Measurements from ENCODE around the gene TFEB. TPM values are rescaled to one million over a fixed set of nuclear protein-coding genes. Genes with fewer than 3 reads are reported as not detected.

The TFEB gene
- polyA plus RNA-seq, 1 donor (not counting 4 experiments of a cell fraction or from before 2014, with no cell fraction given): 4.3 TPM

GRCh38 chr6:41728073-41728936 lies 7.1 kb downstream of the TFEB start:
- no peak overlapping the region for H3K27ac ChIP-seq (ENCODE audit: control insufficient read depth, insufficient read depth, low read length)
- no peak overlapping the region for H3K4me3 ChIP-seq (ENCODE audit: control insufficient read depth in 2 of 3, extremely low read depth in 1 of 3, insufficient read depth in 2 of 3, low read depth in 1 of 3, low read length in 3 of 3)
- no peak overlapping the region for H2AFZ ChIP-seq (ENCODE audit: control insufficient read depth, low read length)
- H3K27me3 ChIP-seq (ENCODE audit: control insufficient read depth, extremely low read depth, insufficient read depth, low read length): no peaks in the 10 kb centered on the region
- FAIRE-seq: no peak
- H4K20me1 ChIP-seq (ENCODE audit: control insufficient read depth, extremely low read depth, insufficient read depth, low read length): no peaks in the 10 kb centered on the region
- H3K4me2 ChIP-seq (ENCODE audit: control insufficient read depth, extremely low read depth, insufficient read depth, low read depth, low read length): no peak overlapping the region
- H3K9me1 ChIP-seq (ENCODE audit: control insufficient read depth, extremely low read depth, insufficient read depth, low read length): no peaks in the 10 kb centered on the region
- H3K9ac ChIP-seq (ENCODE audit: control insufficient read depth, extremely low read depth, insufficient read depth, low read length): no peak overlapping the region
- peaks cover 31% of the 10 kb centered on the region for H3K4me1 ChIP-seq (ENCODE audit: control insufficient read depth, extremely low read depth, insufficient read depth, low read length)
- dilution Hi-C loops (cut with MboI; ENCODE audit: extremely low pct_ligation_motif_present, low sequenced_read_pairs): no loop called here
- H3K36me3 ChIP-seq (ENCODE audit: control insufficient read depth in 2 of 2, extremely low read depth in 1 of 2, insufficient read depth in 2 of 2, low read length in 2 of 2): no peaks in the 10 kb centered on the region
- no peak for TF ChIP-seq EZH2 (IDR thresholded peaks at IDR 0.05; ENCODE audit: low read length)
- TF ChIP-seq CTCF (optimal IDR thresholded peaks at IDR 0.05 in 1 of 3, IDR thresholded peaks at IDR 0.05 in 1 of 3, conservative IDR thresholded peaks at IDR 0.05 in 1 of 3; ENCODE audit: extremely low read depth in 1 of 3, insufficient read depth in 2 of 3, low read length in 3 of 3): no peak
- no peaks in the 10 kb centered on the region for H3K9me3 ChIP-seq (ENCODE audit: control insufficient read depth, low read depth, low read length)
- no peaks in the 10 kb centered on the region for H3K79me2 ChIP-seq (ENCODE audit: control insufficient read depth, insufficient read depth, low read length)
- DNase-seq (ENCODE audit: low read depth, low spot score): no peak

GRCh38 chr6:41727705-41728072 lies 7.7 kb downstream of the TFEB start:
- H3K79me2 ChIP-seq (ENCODE audit: control insufficient read depth, insufficient read depth, low read length): no peaks in the 10 kb centered on the region
- no peak for DNase-seq (ENCODE audit: low read depth, low spot score)
- no peak overlapping the region for H3K9ac ChIP-seq (ENCODE audit: control insufficient read depth, extremely low read depth, insufficient read depth, low read length)
- no peak overlapping the region for H2AFZ ChIP-seq (ENCODE audit: control insufficient read depth, low read length)
- no peaks in the 10 kb centered on the region for H3K36me3 ChIP-seq (ENCODE audit: control insufficient read depth in 2 of 2, extremely low read depth in 1 of 2, insufficient read depth in 2 of 2, low read length in 2 of 2)
- dilution Hi-C loops (cut with MboI; ENCODE audit: extremely low pct_ligation_motif_present, low sequenced_read_pairs): no loop called here
- H3K27me3 ChIP-seq (ENCODE audit: control insufficient read depth, extremely low read depth, insufficient read depth, low read length): no peaks in the 10 kb centered on the region
- no peak overlapping the region for H3K4me3 ChIP-seq (ENCODE audit: control insufficient read depth in 2 of 3, extremely low read depth in 1 of 3, insufficient read depth in 2 of 3, low read depth in 1 of 3, low read length in 3 of 3)
- peaks cover 31% of the 10 kb centered on the region for H3K4me1 ChIP-seq (ENCODE audit: control insufficient read depth, extremely low read depth, insufficient read depth, low read length)
- H4K20me1 ChIP-seq (ENCODE audit: control insufficient read depth, extremely low read depth, insufficient read depth, low read length): no peaks in the 10 kb centered on the region
- no peaks in the 10 kb centered on the region for H3K9me1 ChIP-seq (ENCODE audit: control insufficient read depth, extremely low read depth, insufficient read depth, low read length)
- no peak for TF ChIP-seq CTCF (optimal IDR thresholded peaks at IDR 0.05 in 1 of 3, IDR thresholded peaks at IDR 0.05 in 1 of 3, conservative IDR thresholded peaks at IDR 0.05 in 1 of 3; ENCODE audit: extremely low read depth in 1 of 3, insufficient read depth in 2 of 3, low read length in 3 of 3)
- no peak for TF ChIP-seq EZH2 (IDR thresholded peaks at IDR 0.05; ENCODE audit: low read length)
- H3K9me3 ChIP-seq (ENCODE audit: control insufficient read depth, low read depth, low read length): no peaks in the 10 kb centered on the region
- no peak overlapping the region for H3K4me2 ChIP-seq (ENCODE audit: control insufficient read depth, extremely low read depth, insufficient read depth, low read depth, low read length)
- H3K27ac ChIP-seq (ENCODE audit: control insufficient read depth, insufficient read depth, low read length): no peak overlapping the region
- no peak for FAIRE-seq
